SH-SY5Y (cell line): ENCODE results near the gene FBP2.

Experiments used
- GATA2 ChIP-seq: IDR thresholded peaks from 2 replicates; pipeline ENCODE4 v1.6.1; 2011; ENCODE audit warnings: mild to moderate bottlenecking, low read depth, low read length
- GATA3 ChIP-seq: IDR thresholded peaks from 2 replicates; pipeline ENCODE4 v1.6.1; 2011; ENCODE audit warnings: low read depth, mild to moderate bottlenecking, low read length, moderate library complexity

The FBP2 gene

GRCh38 chr9:94586316-94586715 is 7.3 kb downstream of the FBP2 start:
- TF ChIP-seq GATA3 (no peak), GATA2 (no peak)

- no peak for TF ChIP-seq GATA3
- no peak for TF ChIP-seq GATA2
Measured at GRCh38 chr9:94584555-94584954, 9.1 kb downstream of the FBP2 start.

GRCh38 chr9:94581728-94582127 is 11.9 kb downstream of the FBP2 start:
- TF ChIP-seq GATA3 (no peak), GATA2 (no peak)

- no peak for TF ChIP-seq GATA3
- no peak for TF ChIP-seq GATA2
Measured at GRCh38 chr9:94577571-94577970, 16.1 kb downstream of the FBP2 start.

GRCh38 chr9:94577036-94577435 is 16.6 kb downstream of the FBP2 start:
- TF ChIP-seq GATA2 (no peak), GATA3 (no peak)

GRCh38 chr9:94576131-94576530 is 17.5 kb downstream of the FBP2 start:
- TF ChIP-seq GATA3 (no peak), GATA2 (no peak)

- TF ChIP-seq GATA2 (no peak), GATA3 (no peak)
Measured at GRCh38 chr9:94568972-94569712, 24.5 kb downstream of the FBP2 start.

GRCh38 chr9:94568250-94568889 is 25.3 kb downstream of the FBP2 start:
- no peak for TF ChIP-seq GATA2
- no peak for TF ChIP-seq GATA3

DNA sequence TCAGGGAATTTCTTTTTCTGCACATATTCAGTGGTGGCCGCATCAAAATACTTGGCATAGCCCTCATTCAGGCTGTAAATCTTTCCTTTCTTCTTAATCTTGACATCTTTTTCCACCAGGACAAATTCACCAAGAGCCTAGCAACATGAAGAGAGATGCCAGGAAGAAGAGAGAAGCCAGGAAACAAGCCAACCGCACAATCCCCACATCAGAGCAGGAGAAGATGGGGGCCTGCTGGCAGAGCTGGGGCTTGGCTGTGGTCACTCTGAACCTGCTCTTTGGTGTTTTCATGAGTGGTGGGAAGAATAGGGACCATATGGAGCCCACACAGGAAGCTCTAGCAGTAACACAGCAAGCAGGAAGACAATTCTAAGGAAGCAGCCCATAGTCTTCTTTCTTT is 26.4 kb downstream of the FBP2 start:
- TF ChIP-seq GATA3 (no peak), GATA2 (no peak)

- TF ChIP-seq GATA2 = no peak
- no peak for TF ChIP-seq GATA3
Measured at GRCh38 chr9:94566550-94566949, 27.1 kb downstream of the FBP2 start.

- TF ChIP-seq GATA2 (no peak), GATA3 (no peak)
Measured at GRCh38 chr9:94563548-94563947, 30.1 kb downstream of the FBP2 start.

DNA sequence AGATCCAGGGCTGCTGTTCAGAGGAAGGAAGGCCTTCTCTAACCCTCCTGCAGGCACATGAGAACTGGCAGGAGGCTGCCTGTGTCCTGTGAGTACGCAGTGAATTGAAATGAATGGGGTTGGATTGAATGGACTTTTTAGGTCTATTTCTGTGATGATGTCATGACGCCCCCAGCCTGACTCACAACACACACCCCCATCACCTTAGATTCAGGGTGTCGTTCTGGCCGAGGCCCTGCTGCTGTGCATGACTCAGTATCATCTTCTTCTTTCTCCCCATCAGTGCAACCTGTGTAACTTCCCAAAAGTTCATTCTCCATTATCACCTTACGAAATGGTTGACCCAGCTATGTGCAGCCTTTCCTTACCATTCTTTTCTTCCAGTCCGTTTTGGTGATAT is 33.4 kb downstream of the FBP2 start:
- no peak for TF ChIP-seq GATA3
- TF ChIP-seq GATA2 = no peak

DNA sequence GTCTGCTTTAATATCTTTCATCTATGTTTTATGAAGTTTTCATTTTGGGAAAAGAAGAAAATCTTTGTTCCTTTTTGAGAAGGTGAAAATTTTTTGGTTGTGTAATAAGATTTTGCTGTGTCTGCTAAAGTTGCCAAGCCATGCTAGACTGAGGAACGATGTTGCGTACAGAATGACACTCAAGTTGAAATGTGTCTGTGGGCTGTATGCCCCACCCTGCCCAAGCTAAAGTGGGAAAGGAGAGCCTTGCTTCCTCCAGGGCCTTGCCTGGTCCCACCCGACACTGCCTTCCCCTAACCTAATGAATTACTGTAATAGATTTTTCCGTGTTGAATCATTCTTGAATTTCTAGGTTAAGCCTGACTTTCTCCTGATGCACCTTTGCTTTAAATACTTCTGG is 36.2 kb downstream of the FBP2 start:
- TF ChIP-seq GATA3 (no peak), GATA2 (no peak)

DNA sequence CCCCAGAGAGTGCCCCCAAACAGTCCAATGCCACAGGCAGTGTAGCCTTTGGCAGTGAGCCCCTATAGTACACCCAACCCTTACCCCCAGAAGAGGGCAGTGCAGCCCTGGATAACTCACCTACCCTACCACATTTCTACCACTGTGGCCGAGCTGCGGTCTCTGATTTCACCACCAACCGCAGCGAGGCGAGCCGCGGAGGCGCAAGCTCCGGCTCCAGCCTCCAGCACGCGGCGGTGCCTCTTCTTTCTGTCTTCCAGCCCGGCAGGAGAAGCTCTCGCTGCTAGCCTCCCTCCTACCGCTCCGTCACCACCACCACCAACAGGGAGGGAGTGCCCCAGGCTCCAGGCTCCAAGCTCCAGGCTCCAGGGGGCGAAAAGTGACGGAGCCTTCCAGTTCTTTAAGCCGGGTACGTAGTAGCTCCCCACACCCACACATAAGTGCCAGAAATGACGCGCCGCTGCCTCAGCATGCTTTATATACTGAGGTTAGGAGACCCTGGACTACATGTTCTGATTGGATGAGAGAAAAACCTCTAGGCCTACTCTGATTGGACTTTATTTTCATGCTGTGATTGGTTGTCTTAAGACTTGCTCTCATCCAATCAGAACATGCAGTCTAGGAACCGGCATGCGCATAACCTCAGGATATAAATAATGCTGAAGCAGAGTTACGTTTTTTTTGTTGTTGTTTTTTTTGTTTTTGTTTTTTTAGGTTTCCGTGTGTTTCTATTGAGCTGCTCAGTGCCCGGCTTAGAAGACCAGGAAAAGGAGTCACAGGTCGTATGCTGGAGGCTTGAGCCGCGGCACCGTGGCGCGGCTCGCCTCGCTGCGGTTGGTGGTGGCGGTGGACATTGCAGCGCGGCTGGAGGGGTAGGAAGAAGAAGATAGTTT is 38.9 kb downstream of the FBP2 start, which contains the start of gene PCAT7:
Gene PCAT7 (plus strand): TSS at position 645 of the 893 bp plus-strand sequence.
- TF ChIP-seq GATA2 (no peak), GATA3 (no peak)

DNA sequence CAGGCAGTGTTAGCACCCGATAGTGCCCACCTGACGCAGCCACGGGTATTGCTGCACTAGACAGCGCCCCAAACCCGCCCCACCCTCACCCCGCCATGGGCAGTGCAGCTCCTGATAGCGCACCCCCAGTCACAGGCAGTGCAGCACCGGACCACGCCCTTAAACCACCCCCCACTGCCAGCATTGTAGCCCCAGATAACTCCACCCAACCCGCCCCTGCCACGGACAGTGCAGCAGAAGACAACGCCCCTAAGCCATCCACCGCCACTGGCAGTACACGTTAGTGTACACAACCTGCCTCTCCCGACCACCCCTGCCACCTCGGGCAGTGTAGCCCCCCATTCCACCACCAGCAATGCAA is 39.6 kb downstream of the FBP2 start:
- no peak for TF ChIP-seq GATA3
- no peak for TF ChIP-seq GATA2
